Fibroblast of villous mesenchyme (primary cell): ENCODE results near the gene IL21. TPM values are rescaled to one million over a fixed set of nuclear protein-coding genes. Genes with fewer than 3 reads are reported as not detected.
"Not testable (repeated sequence)": the region's sequence is repeated elsewhere in the genome, so short reads cannot be mapped to it uniquely, and the experiment has no call there.

ENCODE experiments used
- DNase-seq: peaks from one replicate; pipeline ENCODE4 v3.0.0-alpha.2; 2010; ENCODE audit warnings: low read depth
- H3K4me3 ChIP-seq: 2 replicates; pipeline ENCODE4 v1.5.1; 2011; ENCODE audit warnings: low read depth, mild to moderate bottlenecking, low read length
- CTCF ChIP-seq: IDR thresholded peaks from 2 replicates; pipeline ENCODE4 v1.5.1; 2012; ENCODE audit warnings: low read depth, mild to moderate bottlenecking, low read length; ENCODE audit not compliant: insufficient read depth
- total RNA-seq: library from RNA; depleted of rRNA; stranded (reverse); fragments of >200 nt; gene quantifications from 2 replicates; pipeline ENCODE4 v1.2.3, GENCODE V29; 2012

The IL21 gene
- total RNA-seq, 1 donor: not detected

DNA sequence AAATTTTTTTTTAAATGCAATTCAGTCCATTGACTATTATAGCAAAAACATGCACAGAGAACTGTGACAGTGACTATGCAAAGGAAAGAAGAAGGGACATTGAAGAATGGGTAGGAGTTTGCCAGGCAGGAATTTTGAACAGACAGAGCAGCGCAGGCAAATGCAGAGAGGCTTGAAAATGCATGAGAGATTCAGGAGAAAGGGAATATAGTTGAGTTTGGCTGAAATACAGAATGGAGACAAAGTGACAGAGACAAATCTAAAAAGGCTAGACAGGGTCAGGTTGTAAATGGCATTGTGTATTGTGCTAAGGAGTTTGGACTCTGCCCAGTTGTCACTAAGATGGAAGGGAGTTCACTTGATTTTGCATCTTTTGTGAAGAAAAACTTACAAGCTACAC, 42.4 kb upstream of the IL21 start:
- DNase-seq: no peak
- no peak for TF ChIP-seq CTCF
- H3K4me3 ChIP-seq: no peak overlapping the region

- no peak for DNase-seq
- no peak overlapping the region for H3K4me3 ChIP-seq
- no peak for TF ChIP-seq CTCF
Observed at GRCh38 chr4:122662701-122663100, 41.8 kb upstream of the IL21 start.

GRCh38 chr4:122661176-122662160, 40.6 kb upstream of the IL21 start:
- DNase-seq: no peak
- TF ChIP-seq CTCF: no peak
- H3K4me3 ChIP-seq: no peak overlapping the region

DNA sequence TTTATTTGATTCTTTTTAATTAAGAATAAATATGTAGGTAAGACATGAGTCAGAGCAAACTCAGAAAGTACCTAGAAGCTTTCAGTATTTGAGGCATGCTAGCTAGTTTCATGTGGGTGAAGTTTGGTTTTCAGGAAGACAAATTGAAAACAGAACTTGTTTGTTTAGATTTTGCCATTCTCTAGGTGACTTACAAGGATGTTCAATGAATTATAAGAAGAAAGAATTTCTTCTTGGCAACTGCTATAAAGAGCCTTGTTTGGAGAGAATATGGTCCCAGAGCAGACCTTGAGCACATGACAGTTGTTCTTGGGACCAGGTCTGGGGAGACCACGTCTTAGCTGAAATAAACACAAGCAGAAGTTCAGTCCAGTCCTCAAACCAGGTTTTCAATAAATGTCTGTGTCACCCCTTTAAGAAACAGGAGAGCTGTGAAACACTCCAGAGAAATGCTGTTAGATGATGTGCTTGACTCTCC, 38.0 kb upstream of the IL21 start:
- H3K4me3 ChIP-seq: no peak overlapping the region
- TF ChIP-seq CTCF: no peak

GRCh38 chr4:122658377-122658776, 37.5 kb upstream of the IL21 start:
- TF ChIP-seq CTCF: no peak
- DNase-seq: no peak
- H3K4me3 ChIP-seq: no peak overlapping the region

More for the DNA sequence above, 38.0 kb upstream of the IL21 start:
- DNase-seq: no peak

GRCh38 chr4:122657553-122657952, 36.7 kb upstream of the IL21 start:
- no peak for TF ChIP-seq CTCF
- no peak for DNase-seq
- no peak overlapping the region for H3K4me3 ChIP-seq

- not testable (repeated sequence) for DNase-seq, H3K4me3 ChIP-seq
Observed at GRCh38 chr4:122656583-122656982, 35.7 kb upstream of the IL21 start.
